ENCODE data around the gene SIRPB1. TPM values are rescaled to one million over a fixed set of nuclear protein-coding genes. Genes with fewer than 3 reads are reported as not detected.

The SIRPB1 gene
- 0.29 and 1.2 TPM in 2 replicates for total RNA-seq

GRCh38 chr20:1619861-1620444 lies at the start of gene SIRPB1:
Gene SIRPB1 (minus strand): TSS chr20:1620009. CDS start chr20:1619944, 65 bp downstream.

GRCh38 chr20:1657556-1658334 lies 37.9 kb upstream of the SIRPB1 start, which contains the start of gene SIRPG:
Gene SIRPG (minus strand): TSS chr20:1657779. CDS start chr20:1657714, 65 bp downstream.

Other genes with a start within 250 kb of the SIRPB1 start
- gene FKBP1A, start 227.0 kb downstream of the SIRPB1 start, total RNA-seq, result 156 and 174 TPM in 2 replicates
- gene NSFL1C, start 153.2 kb downstream of the SIRPB1 start, total RNA-seq, result 19.8 and 35.3 TPM in 2 replicates
- gene SIRPB2, start 128.6 kb downstream of the SIRPB1 start, total RNA-seq, result not detected in 2 replicates
- gene SIRPD, start 62.3 kb downstream of the SIRPB1 start, total RNA-seq, result not detected in 2 replicates
- gene SIRPG, start 37.8 kb upstream of the SIRPB1 start, total RNA-seq, result not detected in 2 replicates